ENCODE results near the gene NOL7.

- no peak for TF ChIP-seq CTCF (IDR thresholded peaks at IDR 0.05)
- no peak for TF ChIP-seq POLR2A (IDR thresholded peaks at IDR 0.05)
Observed at GRCh38 chr6:13654496-13654895, 39.4 kb downstream of the NOL7 start.
